PFSK-1 (cell line): ENCODE data around the gene SPZ1.

Experiments
- FOXP2 ChIP-seq: optimal IDR thresholded peaks from 2 replicates; pipeline ENCODE3; 2011; ENCODE audit warnings: borderline replicate concordance, control low read depth, inconsistent platforms; ENCODE audit not compliant: insufficient read depth; ENCODE audit errors: extremely low read length, extremely low read depth
- POLR2AphosphoS5 ChIP-seq: IDR thresholded peaks from 2 replicates; pipeline ENCODE4 v1.6.1; 2012; ENCODE audit warnings: low read depth, mild to moderate bottlenecking, control low read depth, low read length, moderate library complexity

DNA sequence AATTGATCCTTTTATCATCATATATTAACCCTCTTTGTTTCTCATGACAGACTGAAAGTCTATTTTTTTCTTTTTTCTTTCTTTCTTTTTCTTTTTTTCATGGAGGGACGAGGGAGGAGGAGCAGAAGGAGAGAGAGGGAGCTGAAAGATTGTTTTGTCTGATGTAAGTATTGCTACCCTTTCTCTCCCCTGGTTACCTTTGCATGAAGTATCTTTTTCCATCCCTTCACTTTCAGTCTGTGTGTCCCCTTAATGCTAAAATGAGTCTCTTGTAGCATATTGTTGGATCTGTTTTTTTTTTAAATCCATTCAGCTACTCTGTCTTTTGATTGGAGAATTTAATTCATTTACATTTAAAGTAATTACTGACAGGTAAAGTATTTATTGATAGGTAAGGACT is 36.4 kb upstream of the SPZ1 start:
- TF ChIP-seq POLR2AphosphoS5 (no peak), FOXP2 (no peak)
